ENCODE data around the gene LGALS3. TPM values are rescaled to one million over a fixed set of nuclear protein-coding genes. Genes with fewer than 3 reads are reported as not detected.

The LGALS3 gene
- total RNA-seq, 4 donors from 2014 or later: 388 to 2,805 (median 1,702) TPM

DNA sequence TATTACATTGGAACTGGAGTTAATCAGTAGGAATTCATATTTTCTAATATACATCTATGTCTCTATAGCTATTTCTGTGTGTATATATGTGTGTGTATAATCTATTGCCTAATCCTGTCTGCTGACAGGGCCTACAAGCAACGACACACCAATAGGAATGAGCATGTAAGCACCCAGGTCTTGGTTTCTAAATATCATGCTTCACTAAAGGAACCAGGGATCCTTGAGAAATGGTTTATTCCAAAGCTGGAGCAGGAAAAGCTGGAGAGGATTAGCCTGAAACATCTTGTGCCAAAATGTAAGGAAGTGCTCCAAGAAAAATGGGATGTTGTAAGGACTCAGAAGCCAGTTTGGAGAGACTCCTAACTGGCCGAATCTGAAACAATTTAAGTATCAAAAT lies 29.3 kb upstream of the LGALS3 start:
- no peak overlapping the region for H3K4me3 ChIP-seq
- in situ Hi-C loops (cut with MboI; ENCODE audit: low pct_ligation_motif_present in 1 of 4, low pct_unique_long_range_greater_than_20kb in 1 of 4, low sequenced_read_pairs in 3 of 4) (loop anchor here in 1 of 4 donors (10.0 kb wide), 1 partner anchor 55 kb away; no protein-coding TSS in a partner anchor), intact Hi-C loops (cut with DNase I; ENCODE audit: low total_unique reads) (no loop called here)
- no peak for DNase-seq
- H3K36me3 ChIP-seq: no peaks in the 10 kb centered on the region
- no peaks in the 10 kb centered on the region for H3K9me3 ChIP-seq
- 58 to 73% methylated on average over 2 of the region's 2 CpGs for WGBS, 2 donors (ENCODE audit: low coverage in 1 of 2)
- no peak for TF ChIP-seq EP300 (IDR thresholded peaks at IDR 0.05; ENCODE audit: low read depth)
- TF ChIP-seq, protein P1, sequence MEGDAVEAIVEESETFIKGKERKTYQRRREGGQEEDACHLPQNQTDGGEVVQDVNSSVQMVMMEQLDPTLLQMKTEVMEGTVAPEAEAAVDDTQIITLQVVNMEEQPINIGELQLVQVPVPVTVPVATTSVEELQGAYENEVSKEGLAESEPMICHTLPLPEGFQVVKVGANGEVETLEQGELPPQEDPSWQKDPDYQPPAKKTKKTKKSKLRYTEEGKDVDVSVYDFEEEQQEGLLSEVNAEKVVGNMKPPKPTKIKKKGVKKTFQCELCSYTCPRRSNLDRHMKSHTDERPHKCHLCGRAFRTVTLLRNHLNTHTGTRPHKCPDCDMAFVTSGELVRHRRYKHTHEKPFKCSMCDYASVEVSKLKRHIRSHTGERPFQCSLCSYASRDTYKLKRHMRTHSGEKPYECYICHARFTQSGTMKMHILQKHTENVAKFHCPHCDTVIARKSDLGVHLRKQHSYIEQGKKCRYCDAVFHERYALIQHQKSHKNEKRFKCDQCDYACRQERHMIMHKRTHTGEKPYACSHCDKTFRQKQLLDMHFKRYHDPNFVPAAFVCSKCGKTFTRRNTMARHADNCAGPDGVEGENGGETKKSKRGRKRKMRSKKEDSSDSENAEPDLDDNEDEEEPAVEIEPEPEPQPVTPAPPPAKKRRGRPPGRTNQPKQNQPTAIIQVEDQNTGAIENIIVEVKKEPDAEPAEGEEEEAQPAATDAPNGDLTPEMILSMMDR (IDR thresholded peaks at IDR 0.05): no peak
- TF ChIP-seq POLR2AphosphoS5 (IDR thresholded peaks at IDR 0.05): peak in 2 of 3 donors; percentile 40 to 45
- peak overlapping the region; percentile 42 to 93 (median 60) for H3K27ac ChIP-seq
- H3K4me1 ChIP-seq: peaks cover 35 to 73% (median 40%) of the 10 kb centered on the region in 4 donors
- no peaks in the 10 kb centered on the region for H3K27me3 ChIP-seq

DNA sequence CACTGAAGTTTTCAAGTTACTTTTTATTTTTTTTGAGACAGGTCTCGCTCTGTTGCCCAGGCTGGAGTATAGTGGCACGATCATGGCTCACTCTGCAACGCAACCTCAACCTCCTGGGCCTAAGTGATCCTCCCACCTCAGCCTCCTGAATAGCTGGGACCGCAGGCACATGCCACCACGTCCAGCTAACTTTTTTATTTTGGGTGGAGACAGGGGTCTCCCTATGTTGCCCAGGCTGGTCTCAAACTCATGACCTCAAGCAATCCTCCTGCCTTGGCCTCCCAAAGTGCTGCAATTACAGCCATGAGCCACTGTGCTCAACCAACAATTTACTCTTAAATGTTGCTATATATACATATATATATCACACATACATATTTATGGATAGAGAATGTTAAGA lies 27.4 kb upstream of the LGALS3 start:
- DNase-seq: no peak
- H3K4me1 ChIP-seq: peaks cover 39 to 91% (median 46%) of the 10 kb centered on the region in 4 donors
- in situ Hi-C loops (cut with MboI; ENCODE audit: low pct_ligation_motif_present in 1 of 4, low pct_unique_long_range_greater_than_20kb in 1 of 4, low sequenced_read_pairs in 3 of 4): no loop called here

DNA sequence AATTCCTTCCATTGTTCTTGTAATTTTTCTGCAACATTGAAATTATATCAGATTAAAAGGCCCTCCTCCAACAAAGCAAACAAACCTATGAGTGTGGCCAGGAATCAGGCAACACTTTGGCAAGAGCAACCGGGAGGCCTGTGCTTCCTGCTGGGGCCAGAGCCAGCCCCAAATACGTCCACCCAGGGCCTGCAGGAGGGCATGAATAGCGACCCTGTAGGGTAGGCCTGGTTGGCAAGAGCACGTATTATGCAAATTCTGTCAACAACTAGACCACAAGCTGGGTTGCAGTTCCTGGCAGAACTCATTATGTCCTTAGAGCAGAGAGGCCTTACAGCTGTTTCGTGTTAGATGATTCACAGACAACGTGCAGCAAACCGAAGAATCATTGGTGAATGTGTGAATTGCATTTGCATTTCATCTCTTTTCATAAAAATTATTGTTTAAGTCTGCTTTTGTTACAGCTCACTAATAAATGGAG lies 26.9 kb upstream of the LGALS3 start:
- no peaks in the 10 kb centered on the region for H3K27me3 ChIP-seq
- intact Hi-C loops (cut with DNase I; ENCODE audit: low total_unique reads): no loop called here
- in situ Hi-C loops (cut with MboI; ENCODE audit: low pct_ligation_motif_present in 1 of 4, low pct_unique_long_range_greater_than_20kb in 1 of 4, low sequenced_read_pairs in 3 of 4): no loop called here
- peak overlapping the region; percentile 91 to 94 (median 93) for H3K27ac ChIP-seq
- WGBS, 2 donors (ENCODE audit: low coverage in 1 of 2): 3 to 10% methylated on average over 3 to 7 of the region's 7 CpGs
- H3K4me3 ChIP-seq: peak overlapping the region in 2 of 4 donors; percentile 0 to 34
- H3K36me3 ChIP-seq: no peaks in the 10 kb centered on the region
- peaks cover 41 to 95% (median 50%) of the 10 kb centered on the region in 4 donors for H3K4me1 ChIP-seq
- H3K9me3 ChIP-seq: no peaks in the 10 kb centered on the region
- TF ChIP-seq, protein P1 (IDR thresholded peaks at IDR 0.05): peak in 1 of 5 experiments; percentile 6
- TF ChIP-seq EP300 (IDR thresholded peaks at IDR 0.05; ENCODE audit: low read depth) (no peak), POLR2AphosphoS5 (IDR thresholded peaks at IDR 0.05) (peak; percentile 84 to 88 (median 88)), POLR2A (IDR thresholded peaks at IDR 0.05) (peak; percentile 49)
- DNase-seq: peak; percentile 77

More for the DNA sequence above, 27.4 kb upstream of the LGALS3 start:
- H3K27ac ChIP-seq: peak overlapping the region; percentile 91 to 94 (median 93)
- no peaks in the 10 kb centered on the region for H3K36me3 ChIP-seq
- no peaks in the 10 kb centered on the region for H3K27me3 ChIP-seq
- TF ChIP-seq POLR2AphosphoS5 (IDR thresholded peaks at IDR 0.05): no peak
- TF ChIP-seq, protein P1 (IDR thresholded peaks at IDR 0.05): peak in 2 of 5 experiments; percentile 5 to 7
- WGBS, 2 donors (ENCODE audit: low coverage in 1 of 2): 93% methylated on average over 5 of the region's 5 CpGs; no CpG with 5 or more reads in 1 of the 2 donors
- intact Hi-C loops (cut with DNase I; ENCODE audit: low total_unique reads): no loop called here
- no peaks in the 10 kb centered on the region for H3K9me3 ChIP-seq
- H3K4me3 ChIP-seq: peak overlapping the region in 1 of 4 donors; percentile 5

DNA sequence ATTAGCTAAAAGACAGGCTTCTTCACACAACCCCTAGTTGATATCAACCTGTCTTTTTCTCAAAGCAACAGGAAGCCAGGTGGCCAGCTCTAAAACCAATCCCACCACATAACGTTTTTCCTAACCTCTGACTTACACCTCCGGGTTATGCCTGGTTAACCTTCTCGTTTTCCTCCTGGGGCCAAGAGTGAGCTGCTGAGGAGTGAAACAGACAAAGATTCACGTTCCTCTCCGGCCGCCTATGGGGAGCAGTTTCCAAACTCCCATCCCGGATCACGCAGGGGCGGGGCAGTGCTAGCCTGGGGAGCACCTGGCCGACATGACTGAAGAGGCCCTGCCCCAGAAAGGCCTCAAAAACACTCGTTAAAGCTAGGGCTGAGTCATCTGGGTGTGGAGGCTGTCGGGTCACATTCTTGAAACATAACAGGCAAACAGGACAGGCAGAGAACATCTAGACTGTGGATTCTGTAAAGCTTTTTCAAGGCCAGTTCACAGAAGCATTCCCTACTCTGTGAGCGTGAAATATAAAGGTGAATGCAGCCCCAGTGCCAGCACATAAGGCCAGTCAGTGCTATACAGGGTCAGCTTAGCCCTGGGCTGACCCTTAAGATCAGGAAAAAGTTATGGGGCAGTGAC lies 25.9 kb upstream of the LGALS3 start:
- no peaks in the 10 kb centered on the region for H3K9me3 ChIP-seq
- intact Hi-C loops (cut with DNase I; ENCODE audit: low total_unique reads) (no loop called here), in situ Hi-C loops (cut with MboI; ENCODE audit: low pct_ligation_motif_present in 1 of 4, low pct_unique_long_range_greater_than_20kb in 1 of 4, low sequenced_read_pairs in 3 of 4) (no loop called here)
- H3K4me3 ChIP-seq: peak overlapping the region in 2 of 4 donors; percentile 0 to 34
- no peaks in the 10 kb centered on the region for H3K36me3 ChIP-seq
- no peaks in the 10 kb centered on the region for H3K27me3 ChIP-seq
- WGBS, 2 donors (ENCODE audit: low coverage in 1 of 2): 14 to 20% methylated on average over 1 to 13 of the region's 13 CpGs
- H3K4me1 ChIP-seq: peaks cover 45 to 96% (median 59%) of the 10 kb centered on the region in 4 donors
- TF ChIP-seq POLR2AphosphoS5 (IDR thresholded peaks at IDR 0.05): peak; percentile 70 to 95 (median 93)
- TF ChIP-seq POLR2A (IDR thresholded peaks at IDR 0.05): peak; percentile 72
- TF ChIP-seq, protein P1 (IDR thresholded peaks at IDR 0.05): no peak
- TF ChIP-seq EP300 (IDR thresholded peaks at IDR 0.05; ENCODE audit: low read depth): peak; percentile 80
- peak; percentile 91 for DNase-seq
- H3K27ac ChIP-seq: peak overlapping the region; percentile 91 to 94 (median 93)

All from transverse colon (tissue), 4 donors.